ENCODE results near the gene KDM1B. TPM values are rescaled to one million over a fixed set of nuclear protein-coding genes. Genes with fewer than 3 reads are reported as not detected.

The KDM1B gene
- total and polyA plus RNA-seq, 2 donors from 2014 or later, result 3.9 to 20.5 TPM

- Histone ChIP-seq H3K4me3 (ENCODE audit: low read length in 3 of 3) (no peak overlapping the region), H3K4me1 (ENCODE audit: control insufficient read depth in 2 of 3, insufficient read depth in 2 of 3, low read depth in 1 of 3, low read length in 3 of 3) (no peaks in the 10 kb centered on the region), H3K27ac (ENCODE audit: low read depth in 2 of 2, low read length in 2 of 2) (no peak overlapping the region), H3K9me3 (ENCODE audit: control insufficient read depth in 2 of 3, insufficient read depth in 1 of 3, low read length in 3 of 3) (no peaks in the 10 kb centered on the region), H3K9ac (ENCODE audit: low read length in 3 of 3) (no peak overlapping the region), H3K27me3 (ENCODE audit: control insufficient read depth, insufficient read depth, low read length) (no peaks in the 10 kb centered on the region), H3K36me3 (ENCODE audit: control insufficient read depth in 2 of 3, insufficient read depth in 3 of 3, low read length in 3 of 3) (no peaks in the 10 kb centered on the region)
- intact Hi-C loops (cut with DNase I), result no loop called here
- DNase-seq (no peak), FAIRE-seq (no peak)
- TF ChIP-seq CTCF (IDR thresholded peaks at IDR 0.05; ENCODE audit: borderline replicate concordance, extremely low read depth, insufficient read depth), result no peak
Measured at GRCh38 chr6:18179770-18180356, 24.6 kb downstream of the KDM1B start.

DNA sequence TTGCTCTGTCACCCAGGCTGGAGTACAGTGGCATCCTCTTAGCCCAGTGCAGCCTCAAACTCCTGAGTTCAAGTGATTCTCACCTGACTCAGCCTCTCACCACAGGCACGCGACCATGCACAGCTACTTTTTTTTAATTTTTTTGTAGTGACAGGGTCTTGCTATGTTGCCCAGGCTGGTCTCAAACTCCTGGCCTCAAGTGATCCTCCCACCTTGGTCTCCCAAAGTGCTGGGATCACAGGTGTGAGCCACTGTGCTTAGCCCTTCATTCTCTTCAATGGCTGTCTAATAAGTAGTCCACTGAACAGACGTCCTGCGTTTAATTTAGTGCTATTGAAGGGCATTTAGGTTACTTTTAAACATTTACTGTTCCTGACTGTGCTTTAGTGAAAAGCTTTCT is 27.3 kb downstream of the KDM1B start:
- Histone ChIP-seq H3K27me3 (ENCODE audit: control insufficient read depth, insufficient read depth, low read length) (no peaks in the 10 kb centered on the region), H3K27ac (ENCODE audit: low read depth in 2 of 2, low read length in 2 of 2) (no peak overlapping the region), H3K9ac (ENCODE audit: low read length in 3 of 3) (no peak overlapping the region), H3K9me3 (ENCODE audit: control insufficient read depth in 2 of 3, insufficient read depth in 1 of 3, low read length in 3 of 3) (no peaks in the 10 kb centered on the region), H3K36me3 (ENCODE audit: control insufficient read depth in 2 of 3, insufficient read depth in 3 of 3, low read length in 3 of 3) (no peaks in the 10 kb centered on the region), H3K4me1 (ENCODE audit: control insufficient read depth in 2 of 3, insufficient read depth in 2 of 3, low read depth in 1 of 3, low read length in 3 of 3) (no peaks in the 10 kb centered on the region), H3K4me3 (ENCODE audit: low read length in 3 of 3) (no peak overlapping the region)
- FAIRE-seq (no peak), DNase-seq (no peak)
- intact Hi-C loops (cut with DNase I), result no loop called here
- no peak for TF ChIP-seq CTCF (IDR thresholded peaks at IDR 0.05; ENCODE audit: borderline replicate concordance, extremely low read depth, insufficient read depth)

DNA sequence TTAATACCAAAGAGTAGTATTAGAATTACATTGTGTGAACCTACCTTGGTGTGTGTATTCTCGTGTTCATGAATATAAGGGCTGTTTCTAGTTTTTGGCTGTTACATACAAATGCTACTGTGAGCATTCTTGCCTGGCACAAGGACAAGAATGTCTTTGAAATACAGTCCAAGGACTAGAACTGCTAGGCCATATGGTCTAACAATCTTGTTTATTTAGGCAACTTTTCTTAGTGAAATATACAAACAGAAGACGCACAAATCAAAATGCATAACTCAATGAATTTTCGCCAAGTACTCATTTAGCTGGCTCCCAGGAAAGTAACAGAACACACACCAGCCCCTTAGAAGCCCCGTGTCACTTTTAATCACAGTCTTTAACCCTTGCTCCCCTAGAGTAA is 28.5 kb downstream of the KDM1B start:
- H3K9ac ChIP-seq (ENCODE audit: low read length in 3 of 3), result no peak overlapping the region
- no peaks in the 10 kb centered on the region for H3K27me3 ChIP-seq (ENCODE audit: control insufficient read depth, insufficient read depth, low read length)
- no peak overlapping the region for H3K27ac ChIP-seq (ENCODE audit: low read depth in 2 of 2, low read length in 2 of 2)
- no peak overlapping the region for H3K4me3 ChIP-seq (ENCODE audit: low read length in 3 of 3)
- H3K9me3 ChIP-seq (ENCODE audit: control insufficient read depth in 2 of 3, insufficient read depth in 1 of 3, low read length in 3 of 3), result no peaks in the 10 kb centered on the region
- H3K36me3 ChIP-seq (ENCODE audit: control insufficient read depth in 2 of 3, insufficient read depth in 3 of 3, low read length in 3 of 3), result no peaks in the 10 kb centered on the region
- H3K4me1 ChIP-seq (ENCODE audit: control insufficient read depth in 2 of 3, insufficient read depth in 2 of 3, low read depth in 1 of 3, low read length in 3 of 3), result no peaks in the 10 kb centered on the region
- no peak for TF ChIP-seq CTCF (IDR thresholded peaks at IDR 0.05; ENCODE audit: borderline replicate concordance, extremely low read depth, insufficient read depth)
- DNase-seq, result peak in 2 of 5 donors; percentile 45 to 78
- intact Hi-C loops (cut with DNase I), result no loop called here
- no peak for FAIRE-seq

DNA sequence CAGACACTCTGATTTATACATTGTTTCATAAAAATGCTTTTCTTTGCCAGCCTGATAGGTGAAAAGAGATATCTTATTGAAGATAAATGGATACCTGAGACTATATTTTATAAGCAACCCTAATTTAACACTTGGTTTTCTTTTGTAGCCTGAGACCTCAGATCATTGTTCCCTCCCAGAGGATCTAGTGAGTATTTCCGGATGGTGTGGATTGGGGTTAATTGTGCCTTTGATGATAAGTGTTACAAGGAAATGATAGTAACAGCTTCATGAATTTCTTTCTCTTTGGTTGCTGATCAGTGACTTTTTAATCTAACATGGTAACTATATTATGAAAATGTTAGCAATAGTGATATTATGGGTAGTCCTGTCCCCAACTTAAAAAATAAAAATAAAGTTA is 30.4 kb downstream of the KDM1B start:
- FAIRE-seq, result no peak
- Histone ChIP-seq H3K9ac (ENCODE audit: low read length in 3 of 3) (no peak overlapping the region), H3K4me1 (ENCODE audit: control insufficient read depth in 2 of 3, insufficient read depth in 2 of 3, low read depth in 1 of 3, low read length in 3 of 3) (no peaks in the 10 kb centered on the region), H3K4me3 (ENCODE audit: low read length in 3 of 3) (no peak overlapping the region), H3K9me3 (ENCODE audit: control insufficient read depth in 2 of 3, insufficient read depth in 1 of 3, low read length in 3 of 3) (no peaks in the 10 kb centered on the region), H3K36me3 (ENCODE audit: control insufficient read depth in 2 of 3, insufficient read depth in 3 of 3, low read length in 3 of 3) (no peaks in the 10 kb centered on the region), H3K27ac (ENCODE audit: low read depth in 2 of 2, low read length in 2 of 2) (no peak overlapping the region), H3K27me3 (ENCODE audit: control insufficient read depth, insufficient read depth, low read length) (no peaks in the 10 kb centered on the region)
- DNase-seq, result peak in 2 of 5 donors; percentile 12 to 13
- intact Hi-C loops (cut with DNase I), result no loop called here
- TF ChIP-seq CTCF (IDR thresholded peaks at IDR 0.05; ENCODE audit: borderline replicate concordance, extremely low read depth, insufficient read depth), result no peak

All from kidney (tissue), 14 donors.